ENCODE results near the gene STKLD1. TPM values are rescaled to one million over a fixed set of nuclear protein-coding genes. Genes with fewer than 3 reads are reported as not detected.

Gene STKLD1
- total and polyA plus RNA-seq, 9 of the 15 experiments (the other 6 are each of a cell fraction or from before 2014, with no cell fraction given) = 0.10 to 0.65 (median 0.33) TPM; not detected in 2

- TF ChIP-seq, protein P1, sequence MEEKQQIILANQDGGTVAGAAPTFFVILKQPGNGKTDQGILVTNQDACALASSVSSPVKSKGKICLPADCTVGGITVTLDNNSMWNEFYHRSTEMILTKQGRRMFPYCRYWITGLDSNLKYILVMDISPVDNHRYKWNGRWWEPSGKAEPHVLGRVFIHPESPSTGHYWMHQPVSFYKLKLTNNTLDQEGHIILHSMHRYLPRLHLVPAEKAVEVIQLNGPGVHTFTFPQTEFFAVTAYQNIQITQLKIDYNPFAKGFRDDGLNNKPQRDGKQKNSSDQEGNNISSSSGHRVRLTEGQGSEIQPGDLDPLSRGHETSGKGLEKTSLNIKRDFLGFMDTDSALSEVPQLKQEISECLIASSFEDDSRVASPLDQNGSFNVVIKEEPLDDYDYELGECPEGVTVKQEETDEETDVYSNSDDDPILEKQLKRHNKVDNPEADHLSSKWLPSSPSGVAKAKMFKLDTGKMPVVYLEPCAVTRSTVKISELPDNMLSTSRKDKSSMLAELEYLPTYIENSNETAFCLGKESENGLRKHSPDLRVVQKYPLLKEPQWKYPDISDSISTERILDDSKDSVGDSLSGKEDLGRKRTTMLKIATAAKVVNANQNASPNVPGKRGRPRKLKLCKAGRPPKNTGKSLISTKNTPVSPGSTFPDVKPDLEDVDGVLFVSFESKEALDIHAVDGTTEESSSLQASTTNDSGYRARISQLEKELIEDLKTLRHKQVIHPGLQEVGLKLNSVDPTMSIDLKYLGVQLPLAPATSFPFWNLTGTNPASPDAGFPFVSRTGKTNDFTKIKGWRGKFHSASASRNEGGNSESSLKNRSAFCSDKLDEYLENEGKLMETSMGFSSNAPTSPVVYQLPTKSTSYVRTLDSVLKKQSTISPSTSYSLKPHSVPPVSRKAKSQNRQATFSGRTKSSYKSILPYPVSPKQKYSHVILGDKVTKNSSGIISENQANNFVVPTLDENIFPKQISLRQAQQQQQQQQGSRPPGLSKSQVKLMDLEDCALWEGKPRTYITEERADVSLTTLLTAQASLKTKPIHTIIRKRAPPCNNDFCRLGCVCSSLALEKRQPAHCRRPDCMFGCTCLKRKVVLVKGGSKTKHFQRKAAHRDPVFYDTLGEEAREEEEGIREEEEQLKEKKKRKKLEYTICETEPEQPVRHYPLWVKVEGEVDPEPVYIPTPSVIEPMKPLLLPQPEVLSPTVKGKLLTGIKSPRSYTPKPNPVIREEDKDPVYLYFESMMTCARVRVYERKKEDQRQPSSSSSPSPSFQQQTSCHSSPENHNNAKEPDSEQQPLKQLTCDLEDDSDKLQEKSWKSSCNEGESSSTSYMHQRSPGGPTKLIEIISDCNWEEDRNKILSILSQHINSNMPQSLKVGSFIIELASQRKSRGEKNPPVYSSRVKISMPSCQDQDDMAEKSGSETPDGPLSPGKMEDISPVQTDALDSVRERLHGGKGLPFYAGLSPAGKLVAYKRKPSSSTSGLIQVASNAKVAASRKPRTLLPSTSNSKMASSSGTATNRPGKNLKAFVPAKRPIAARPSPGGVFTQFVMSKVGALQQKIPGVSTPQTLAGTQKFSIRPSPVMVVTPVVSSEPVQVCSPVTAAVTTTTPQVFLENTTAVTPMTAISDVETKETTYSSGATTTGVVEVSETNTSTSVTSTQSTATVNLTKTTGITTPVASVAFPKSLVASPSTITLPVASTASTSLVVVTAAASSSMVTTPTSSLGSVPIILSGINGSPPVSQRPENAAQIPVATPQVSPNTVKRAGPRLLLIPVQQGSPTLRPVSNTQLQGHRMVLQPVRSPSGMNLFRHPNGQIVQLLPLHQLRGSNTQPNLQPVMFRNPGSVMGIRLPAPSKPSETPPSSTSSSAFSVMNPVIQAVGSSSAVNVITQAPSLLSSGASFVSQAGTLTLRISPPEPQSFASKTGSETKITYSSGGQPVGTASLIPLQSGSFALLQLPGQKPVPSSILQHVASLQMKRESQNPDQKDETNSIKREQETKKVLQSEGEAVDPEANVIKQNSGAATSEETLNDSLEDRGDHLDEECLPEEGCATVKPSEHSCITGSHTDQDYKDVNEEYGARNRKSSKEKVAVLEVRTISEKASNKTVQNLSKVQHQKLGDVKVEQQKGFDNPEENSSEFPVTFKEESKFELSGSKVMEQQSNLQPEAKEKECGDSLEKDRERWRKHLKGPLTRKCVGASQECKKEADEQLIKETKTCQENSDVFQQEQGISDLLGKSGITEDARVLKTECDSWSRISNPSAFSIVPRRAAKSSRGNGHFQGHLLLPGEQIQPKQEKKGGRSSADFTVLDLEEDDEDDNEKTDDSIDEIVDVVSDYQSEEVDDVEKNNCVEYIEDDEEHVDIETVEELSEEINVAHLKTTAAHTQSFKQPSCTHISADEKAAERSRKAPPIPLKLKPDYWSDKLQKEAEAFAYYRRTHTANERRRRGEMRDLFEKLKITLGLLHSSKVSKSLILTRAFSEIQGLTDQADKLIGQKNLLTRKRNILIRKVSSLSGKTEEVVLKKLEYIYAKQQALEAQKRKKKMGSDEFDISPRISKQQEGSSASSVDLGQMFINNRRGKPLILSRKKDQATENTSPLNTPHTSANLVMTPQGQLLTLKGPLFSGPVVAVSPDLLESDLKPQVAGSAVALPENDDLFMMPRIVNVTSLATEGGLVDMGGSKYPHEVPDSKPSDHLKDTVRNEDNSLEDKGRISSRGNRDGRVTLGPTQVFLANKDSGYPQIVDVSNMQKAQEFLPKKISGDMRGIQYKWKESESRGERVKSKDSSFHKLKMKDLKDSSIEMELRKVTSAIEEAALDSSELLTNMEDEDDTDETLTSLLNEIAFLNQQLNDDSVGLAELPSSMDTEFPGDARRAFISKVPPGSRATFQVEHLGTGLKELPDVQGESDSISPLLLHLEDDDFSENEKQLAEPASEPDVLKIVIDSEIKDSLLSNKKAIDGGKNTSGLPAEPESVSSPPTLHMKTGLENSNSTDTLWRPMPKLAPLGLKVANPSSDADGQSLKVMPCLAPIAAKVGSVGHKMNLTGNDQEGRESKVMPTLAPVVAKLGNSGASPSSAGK (IDR thresholded peaks at IDR 0.05) = peak; percentile 75
- TF ChIP-seq, protein P2, sequence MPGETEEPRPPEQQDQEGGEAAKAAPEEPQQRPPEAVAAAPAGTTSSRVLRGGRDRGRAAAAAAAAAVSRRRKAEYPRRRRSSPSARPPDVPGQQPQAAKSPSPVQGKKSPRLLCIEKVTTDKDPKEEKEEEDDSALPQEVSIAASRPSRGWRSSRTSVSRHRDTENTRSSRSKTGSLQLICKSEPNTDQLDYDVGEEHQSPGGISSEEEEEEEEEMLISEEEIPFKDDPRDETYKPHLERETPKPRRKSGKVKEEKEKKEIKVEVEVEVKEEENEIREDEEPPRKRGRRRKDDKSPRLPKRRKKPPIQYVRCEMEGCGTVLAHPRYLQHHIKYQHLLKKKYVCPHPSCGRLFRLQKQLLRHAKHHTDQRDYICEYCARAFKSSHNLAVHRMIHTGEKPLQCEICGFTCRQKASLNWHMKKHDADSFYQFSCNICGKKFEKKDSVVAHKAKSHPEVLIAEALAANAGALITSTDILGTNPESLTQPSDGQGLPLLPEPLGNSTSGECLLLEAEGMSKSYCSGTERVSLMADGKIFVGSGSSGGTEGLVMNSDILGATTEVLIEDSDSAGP (CRISPR knock-in tag; IDR thresholded peaks at IDR 0.05) = no peak
- TF ChIP-seq MEF2A (IDR thresholded peaks at IDR 0.05; ENCODE audit: control insufficient read depth, low read depth, low read length) = no peak
- no peak for TF ChIP-seq POLR2AphosphoS2 (IDR thresholded peaks at IDR 0.05; ENCODE audit: low read length)
- TF ChIP-seq, protein P3, sequence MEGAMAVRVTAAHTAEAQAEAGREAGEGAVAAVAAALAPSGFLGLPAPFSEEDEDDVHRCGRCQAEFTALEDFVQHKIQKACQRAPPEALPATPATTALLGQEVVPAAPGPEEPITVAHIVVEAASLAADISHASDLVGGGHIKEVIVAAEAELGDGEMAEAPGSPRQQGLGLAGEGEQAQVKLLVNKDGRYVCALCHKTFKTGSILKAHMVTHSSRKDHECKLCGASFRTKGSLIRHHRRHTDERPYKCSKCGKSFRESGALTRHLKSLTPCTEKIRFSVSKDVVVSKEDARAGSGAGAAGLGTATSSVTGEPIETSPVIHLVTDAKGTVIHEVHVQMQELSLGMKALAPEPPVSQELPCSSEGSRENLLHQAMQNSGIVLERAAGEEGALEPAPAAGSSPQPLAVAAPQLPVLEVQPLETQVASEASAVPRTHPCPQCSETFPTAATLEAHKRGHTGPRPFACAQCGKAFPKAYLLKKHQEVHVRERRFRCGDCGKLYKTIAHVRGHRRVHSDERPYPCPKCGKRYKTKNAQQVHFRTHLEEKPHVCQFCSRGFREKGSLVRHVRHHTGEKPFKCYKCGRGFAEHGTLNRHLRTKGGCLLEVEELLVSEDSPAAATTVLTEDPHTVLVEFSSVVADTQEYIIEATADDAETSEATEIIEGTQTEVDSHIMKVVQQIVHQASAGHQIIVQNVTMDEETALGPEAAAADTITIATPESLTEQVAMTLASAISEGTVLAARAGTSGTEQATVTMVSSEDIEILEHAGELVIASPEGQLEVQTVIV (CRISPR knock-in tag; IDR thresholded peaks at IDR 0.05; ENCODE audit: borderline replicate concordance) = no peak
- no peak for TF ChIP-seq SRSF9 (IDR thresholded peaks at IDR 0.05; ENCODE audit: borderline replicate concordance, low read depth, low read length)
- TF ChIP-seq TAF15 (IDR thresholded peaks at IDR 0.05; ENCODE audit: low read depth, low read length) = no peak
- TF ChIP-seq, protein P4, sequence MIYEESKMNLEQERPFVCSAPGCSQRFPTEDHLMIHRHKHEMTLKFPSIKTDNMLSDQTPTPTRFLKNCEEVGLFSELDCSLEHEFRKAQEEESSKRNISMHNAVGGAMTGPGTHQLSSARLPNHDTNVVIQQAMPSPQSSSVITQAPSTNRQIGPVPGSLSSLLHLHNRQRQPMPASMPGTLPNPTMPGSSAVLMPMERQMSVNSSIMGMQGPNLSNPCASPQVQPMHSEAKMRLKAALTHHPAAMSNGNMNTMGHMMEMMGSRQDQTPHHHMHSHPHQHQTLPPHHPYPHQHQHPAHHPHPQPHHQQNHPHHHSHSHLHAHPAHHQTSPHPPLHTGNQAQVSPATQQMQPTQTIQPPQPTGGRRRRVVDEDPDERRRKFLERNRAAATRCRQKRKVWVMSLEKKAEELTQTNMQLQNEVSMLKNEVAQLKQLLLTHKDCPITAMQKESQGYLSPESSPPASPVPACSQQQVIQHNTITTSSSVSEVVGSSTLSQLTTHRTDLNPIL (CRISPR knock-in tag; IDR thresholded peaks at IDR 0.05) = no peak
These were observed 41.6 kb downstream of the STKLD1 start, which contains the start of gene REXO4 (continued) for GRCh38 chr9:133417541-133418461.

All from K562 (cell line).